GM18499 (cell line): ENCODE results near the gene TMEM223.
"Not testable (repeated sequence)": the region's sequence is repeated elsewhere in the genome, so short reads cannot be mapped to it uniquely, and the experiment has no call there.

Experiments used
- ATAC-seq: cut with Tn5 transposase; IDR thresholded peaks from one replicate; pipeline ENCODE4 v1.9.1; 2021; ENCODE audit warnings: moderate number of reproducible peaks; ENCODE audit not compliant: insufficient read depth, unreplicated experiment

Gene TMEM223, protein sequence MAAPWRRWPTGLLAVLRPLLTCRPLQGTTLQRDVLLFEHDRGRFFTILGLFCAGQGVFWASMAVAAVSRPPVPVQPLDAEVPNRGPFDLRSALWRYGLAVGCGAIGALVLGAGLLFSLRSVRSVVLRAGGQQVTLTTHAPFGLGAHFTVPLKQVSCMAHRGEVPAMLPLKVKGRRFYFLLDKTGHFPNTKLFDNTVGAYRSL

DNA sequence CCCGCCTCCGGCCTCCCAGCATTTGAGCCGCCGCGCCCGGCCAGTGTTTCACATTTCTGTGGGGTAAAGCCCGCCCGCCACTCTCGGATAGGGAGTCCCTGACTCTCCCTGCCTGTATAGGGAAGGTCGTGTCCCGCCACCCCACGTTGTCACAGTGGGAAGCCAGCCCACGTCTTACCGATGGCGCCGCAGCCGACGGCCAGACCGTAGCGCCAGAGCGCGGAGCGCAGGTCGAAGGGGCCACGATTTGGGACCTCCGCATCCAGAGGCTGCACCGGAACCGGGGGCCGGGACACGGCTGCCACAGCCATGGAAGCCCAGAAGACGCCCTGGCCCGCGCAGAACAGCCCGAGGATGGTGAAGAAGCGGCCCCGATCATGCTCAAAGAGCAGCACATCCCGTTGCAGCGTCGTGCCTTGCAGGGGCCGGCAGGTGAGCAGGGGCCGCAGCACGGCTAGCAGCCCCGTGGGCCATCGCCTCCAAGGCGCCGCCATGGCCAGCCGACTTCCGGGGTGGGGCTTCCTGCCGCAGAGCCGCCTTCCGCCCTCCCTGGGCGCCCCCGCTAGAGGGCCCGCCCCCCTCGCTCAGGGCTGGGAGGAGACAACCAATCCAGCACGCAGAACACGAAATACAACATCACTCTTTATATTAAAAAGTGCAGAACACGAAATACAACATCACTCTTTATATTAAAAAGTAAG is at the start of gene TMEM223:
Gene TMEM223, minus strand, starts transcription at position 506 of the 701 bp plus-strand sequence. Its CDS starts 12 bp downstream, at position 494.
- no peak for ATAC-seq

DNA sequence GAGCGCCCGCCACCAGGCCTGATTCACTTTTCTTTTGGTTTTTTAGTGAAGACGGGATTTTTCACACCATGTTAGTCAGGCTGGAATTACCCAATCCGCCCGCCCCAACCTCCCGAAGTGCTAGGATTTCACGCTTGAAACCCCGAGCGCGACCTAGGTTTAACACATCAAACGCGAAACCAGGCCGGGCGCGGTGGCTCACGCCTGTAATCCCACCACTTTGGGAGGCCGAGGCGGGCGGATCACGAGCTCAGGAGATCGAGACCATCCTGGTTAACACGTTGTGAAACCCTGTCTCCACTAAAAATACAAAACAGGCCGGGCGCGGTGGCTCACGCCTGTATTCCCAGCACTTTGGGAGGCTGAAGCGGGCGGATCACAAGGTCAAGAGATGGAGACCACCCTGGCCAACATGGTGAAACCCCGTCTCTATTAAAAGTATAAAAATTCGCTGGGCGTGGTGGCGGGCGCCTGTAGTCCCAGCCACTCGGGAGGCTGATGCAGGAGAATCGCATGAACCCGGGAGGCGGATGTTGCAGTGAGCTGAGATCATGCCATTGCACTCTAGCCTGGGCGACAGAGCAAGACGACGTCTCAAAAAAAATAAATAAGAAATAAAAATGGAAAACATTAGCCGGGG is 49.0 kb upstream of the TMEM223 start:
- ATAC-seq = not testable (repeated sequence)

DNA sequence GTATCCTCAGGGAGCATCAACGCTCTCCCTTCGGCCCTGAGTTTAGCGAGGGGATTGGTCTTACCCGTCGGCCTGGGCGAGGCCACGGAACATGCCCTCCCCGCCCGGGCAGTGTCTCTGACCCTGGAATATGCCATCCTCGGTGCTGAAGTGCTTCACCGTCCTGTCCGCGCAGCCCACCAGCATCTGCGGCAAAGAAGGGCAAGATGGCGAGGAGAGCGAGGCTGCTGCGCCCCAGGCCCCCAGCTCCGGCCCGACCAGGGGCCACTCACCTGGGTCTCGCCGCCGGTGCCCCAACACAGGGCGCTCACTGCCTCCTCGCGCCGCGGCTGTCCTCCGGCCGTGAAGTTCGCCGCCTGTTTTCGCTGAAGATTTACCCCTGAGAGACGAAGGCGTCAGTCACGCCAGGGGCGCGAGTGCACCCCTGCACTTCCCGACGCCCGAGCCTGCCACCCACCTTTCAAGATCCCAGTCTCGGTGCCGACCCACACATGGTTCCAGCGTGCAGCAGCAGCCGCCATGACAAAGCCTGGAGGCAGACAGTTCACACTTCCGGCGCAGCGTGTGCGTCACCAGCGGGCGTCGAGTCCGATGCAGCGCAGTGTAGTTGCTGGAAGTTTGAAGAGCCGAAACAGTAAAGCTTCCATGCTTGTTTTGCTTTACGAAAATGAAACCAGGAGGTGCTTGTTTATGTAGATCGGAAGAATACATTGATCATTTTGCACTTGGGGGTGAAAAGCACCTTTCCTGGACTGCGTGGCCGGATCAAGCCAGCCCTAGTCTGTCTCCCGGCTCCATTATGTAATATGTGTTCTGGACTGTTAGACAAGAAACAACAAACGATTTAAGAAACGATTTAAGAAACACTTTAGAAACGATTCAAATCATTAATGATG is 47.5 kb upstream of the TMEM223 start, which contains the start of gene WDR74:
Gene WDR74, minus strand, starts transcription at position 541 of the 896 bp plus-strand sequence. Its CDS starts 20 bp downstream, at position 521.
- peak; percentile 34 for ATAC-seq

- no peak for ATAC-seq
These were observed 43.5 kb upstream of the TMEM223 start for GRCh38 chr11:62835336-62835735.

- ATAC-seq = no peak
These were observed 40.8 kb upstream of the TMEM223 start, which contains the start of gene TEX54 for GRCh38 chr11:62832336-62833234. TEX54 (minus strand) TSS chr11:62832841.

DNA sequence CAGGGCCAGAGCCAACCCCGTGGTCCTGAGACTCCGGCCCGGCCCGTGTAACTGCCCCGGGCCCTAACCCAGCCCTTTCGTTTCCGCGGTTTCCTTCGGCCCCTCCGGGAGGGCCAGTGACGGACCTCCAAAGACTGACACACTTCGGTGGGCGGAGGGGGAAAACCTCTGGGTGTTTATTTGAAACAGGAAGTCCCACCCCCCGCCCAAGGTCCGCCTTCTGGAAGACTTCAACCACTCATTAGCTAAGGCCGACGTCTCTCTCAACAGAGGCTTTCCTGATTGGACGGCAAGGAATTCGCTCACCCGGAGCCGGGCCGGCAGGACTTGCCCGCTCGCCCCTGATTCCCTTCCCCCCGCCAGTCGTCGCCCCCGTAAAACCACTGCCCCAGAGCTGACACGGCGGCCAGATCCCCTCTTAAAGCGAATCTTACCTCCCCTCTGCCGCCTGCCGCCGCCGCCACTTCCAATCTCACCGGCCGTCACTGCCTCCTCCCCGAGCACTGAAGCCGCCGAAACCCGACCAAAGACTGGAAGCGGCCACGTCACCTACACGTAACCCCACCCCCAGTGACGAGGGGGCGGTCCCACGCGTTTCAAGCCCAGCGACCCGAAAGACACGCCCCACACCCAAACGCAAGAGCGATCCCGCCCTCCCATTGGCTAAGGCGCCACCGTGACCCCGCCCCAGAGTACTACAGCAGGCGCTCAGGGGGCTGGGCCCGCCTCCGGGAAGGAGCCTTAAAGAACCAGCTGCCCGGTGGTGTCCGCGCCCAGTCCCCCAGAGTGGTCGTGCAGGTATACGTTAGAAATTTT is 39.9 kb upstream of the TMEM223 start, which contains the start of gene STX5:
Gene STX5, minus strand, starts transcription at position 532 of the 816 bp plus-strand sequence. CDS start 808 bp downstream, outside the sequence.
- peak; percentile 56 for ATAC-seq

DNA sequence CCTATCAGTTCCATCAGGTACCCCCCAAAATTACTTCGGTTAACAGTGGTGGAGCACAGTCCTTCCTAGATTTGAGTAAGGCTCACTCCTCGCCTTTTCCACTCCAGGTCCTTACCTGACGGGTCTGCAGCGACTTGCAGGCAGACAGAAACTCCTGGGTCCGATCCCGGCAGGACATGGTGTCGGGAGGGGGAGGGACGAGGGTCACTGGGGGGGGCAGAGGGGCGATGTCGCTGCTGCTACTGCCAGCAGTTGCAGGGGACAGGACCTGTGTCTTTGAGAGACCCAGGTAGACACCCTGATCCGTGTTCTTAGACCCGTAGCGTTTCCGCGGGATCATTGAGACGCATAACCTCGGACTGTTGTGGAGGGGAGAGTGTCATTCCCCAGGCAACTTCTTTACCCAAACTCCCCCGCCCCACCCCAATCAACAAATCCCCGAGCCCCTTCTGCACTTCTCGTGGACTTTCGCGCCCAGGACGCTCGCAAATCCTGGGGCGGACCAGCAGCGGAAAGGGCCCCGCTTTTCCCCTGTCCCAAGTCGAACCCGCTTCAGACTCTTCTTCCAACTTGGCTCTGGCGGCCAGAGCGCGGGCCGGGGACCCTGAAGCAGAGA is 39.2 kb upstream of the TMEM223 start:
- peak; percentile 3 for ATAC-seq

GRCh38 chr11:62828130-62828529 is 36.3 kb upstream of the TMEM223 start:
- not testable (repeated sequence) for ATAC-seq

DNA sequence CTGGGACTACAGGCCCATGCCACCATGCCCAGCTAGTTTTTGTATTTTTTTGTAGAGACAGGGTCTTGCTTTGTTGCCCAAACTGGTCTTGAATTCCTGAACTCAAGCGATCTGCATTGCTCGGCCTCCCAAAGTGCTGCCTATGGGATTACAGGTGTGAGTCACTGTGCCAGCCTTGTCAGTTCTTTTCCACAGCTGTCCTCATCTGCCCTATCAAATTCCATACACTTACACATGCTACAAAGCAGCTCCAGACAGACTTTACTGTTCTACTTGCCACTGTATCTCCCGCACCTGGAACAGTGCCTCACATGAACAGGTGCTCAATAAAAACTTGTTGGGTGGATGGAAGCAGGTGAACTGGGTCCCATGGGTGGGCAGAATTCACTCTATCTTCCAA is 31.9 kb upstream of the TMEM223 start:
- ATAC-seq = no peak

- no peak for ATAC-seq
These were observed 25.3 kb upstream of the TMEM223 start for GRCh38 chr11:62817129-62817528.

- no peak for ATAC-seq
These were observed 24.8 kb upstream of the TMEM223 start for GRCh38 chr11:62816557-62816956.

DNA sequence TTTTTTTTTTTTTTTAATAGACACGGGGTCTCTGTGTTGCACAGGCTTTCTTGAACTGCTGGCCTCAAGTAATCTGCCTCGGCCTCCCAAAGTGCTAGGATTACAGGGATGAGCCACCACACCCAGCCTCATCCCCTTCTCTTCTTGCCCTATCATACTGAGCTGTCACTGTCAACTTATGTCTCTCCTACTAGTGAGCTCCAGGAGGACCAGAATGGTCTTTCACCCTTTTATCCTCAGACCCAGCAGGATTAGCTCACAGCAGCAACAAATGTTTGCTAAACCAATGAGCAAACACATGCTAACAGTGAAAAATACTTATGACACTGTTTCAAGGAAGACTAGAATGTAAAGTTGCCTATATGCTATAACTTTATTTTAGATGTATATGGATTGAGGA is 19.9 kb upstream of the TMEM223 start:
- no peak for ATAC-seq

- ATAC-seq = no peak
These were observed 18.9 kb upstream of the TMEM223 start for GRCh38 chr11:62810748-62811147.

- no peak for ATAC-seq
These were observed 14.9 kb upstream of the TMEM223 start for GRCh38 chr11:62806611-62807121.

GRCh38 chr11:62805961-62806441 is 14.2 kb upstream of the TMEM223 start:
- no peak for ATAC-seq

DNA sequence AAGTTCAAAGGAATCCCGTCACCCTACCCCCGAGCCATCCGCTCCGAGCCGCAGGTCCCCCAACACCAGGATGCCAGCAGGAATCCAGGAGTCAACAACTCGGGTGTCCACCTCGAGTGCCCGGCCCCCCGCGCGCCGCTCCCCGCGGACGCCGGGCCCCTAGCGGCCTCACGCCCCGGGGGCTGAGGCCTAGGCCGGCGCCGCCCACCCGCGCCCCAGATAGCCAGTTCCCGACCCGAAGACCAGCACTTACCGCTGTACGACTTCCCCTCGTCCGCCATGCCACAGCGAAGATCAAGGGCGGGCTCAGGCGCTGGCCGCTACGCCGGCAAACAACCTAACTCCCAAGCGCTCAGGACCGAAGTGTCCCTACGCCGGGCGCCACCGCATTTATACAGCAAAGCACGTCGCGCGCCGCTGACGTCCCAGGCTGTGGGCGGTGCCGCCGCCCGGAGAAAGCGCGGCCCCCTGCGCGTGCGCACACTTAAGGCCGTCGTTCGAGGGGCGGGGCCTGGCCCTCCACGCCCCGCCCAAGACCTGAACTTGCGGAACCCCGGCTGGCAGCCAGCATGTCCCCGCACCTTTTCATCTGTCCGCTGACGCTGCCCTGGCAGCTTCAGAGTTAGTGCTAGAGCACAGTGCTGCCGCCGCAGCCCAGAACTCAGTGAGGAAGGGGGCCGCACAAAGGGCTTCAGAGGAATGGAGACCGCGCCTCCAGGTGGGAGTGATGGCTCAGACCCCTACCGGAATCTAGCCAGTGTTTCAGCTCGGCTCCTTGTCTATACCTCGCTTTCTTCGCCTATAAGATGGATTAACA is 13.5 kb upstream of the TMEM223 start, which contains the start of gene NXF1:
Gene NXF1, minus strand, starts transcription at position 365 of the 817 bp plus-strand sequence. Its CDS starts 84 bp downstream, at position 281.
- peak; percentile 56 for ATAC-seq
